Large intestine (tissue), 3 donors: ENCODE data around the gene CDKN2B-AS1. TPM values are rescaled to one million over a fixed set of nuclear protein-coding genes. Genes with fewer than 3 reads are reported as not detected.
A peak's percentile ranks its signal among the peaks of the same experiment; 100 is the strongest.

ENCODE experiments used
- DNase-seq, 2 donors: peaks; one replicate each; pipeline versions ENCODE4 v3.0.0 to v3.0.0-alpha.2; 2013
- H3K27ac ChIP-seq: one replicate; pipeline ENCODE4 v1.5.1; 2013; ENCODE audit warnings: low read length
- H3K27me3 ChIP-seq: 2 replicates; pipeline ENCODE4 v1.6.1; 2013; ENCODE audit warnings: low read length; ENCODE audit not compliant: control insufficient read depth, insufficient read depth
- H3K36me3 ChIP-seq: 2 replicates; pipeline ENCODE4 v1.6.1; 2013; ENCODE audit warnings: low read length; ENCODE audit not compliant: control insufficient read depth, insufficient read depth
- H3K4me1 ChIP-seq: one replicate; pipeline ENCODE4 v1.6.1; 2013; ENCODE audit warnings: low read length; ENCODE audit not compliant: control insufficient read depth, insufficient read depth
- H3K4me3 ChIP-seq: one replicate; pipeline ENCODE4 v1.5.1; 2013; ENCODE audit warnings: low read length
- H3K9me3 ChIP-seq: one replicate; pipeline ENCODE4 v1.6.1; 2013; ENCODE audit warnings: mild to moderate bottlenecking, low read depth, low read length, moderate library complexity; ENCODE audit not compliant: control insufficient read depth
- WGBS: methylation state at CpG from one replicate; pipeline ENCODE4 v1.1.5; 2013; ENCODE audit warnings: low lambda C conversion rate; ENCODE audit not compliant: insufficient coverage; 5-methylcytosine and 5-hydroxymethylcytosine counted together
- polyA plus RNA-seq: library from polyadenylated mRNA; unstranded; fragments of 120-200 nt; gene quantifications from one replicate; pipeline ENCODE4 v1.2.1, GENCODE V29; 2013

The CDKN2B-AS1 gene
- polyA plus RNA-seq, 1 donor = 1.7 TPM

DNA sequence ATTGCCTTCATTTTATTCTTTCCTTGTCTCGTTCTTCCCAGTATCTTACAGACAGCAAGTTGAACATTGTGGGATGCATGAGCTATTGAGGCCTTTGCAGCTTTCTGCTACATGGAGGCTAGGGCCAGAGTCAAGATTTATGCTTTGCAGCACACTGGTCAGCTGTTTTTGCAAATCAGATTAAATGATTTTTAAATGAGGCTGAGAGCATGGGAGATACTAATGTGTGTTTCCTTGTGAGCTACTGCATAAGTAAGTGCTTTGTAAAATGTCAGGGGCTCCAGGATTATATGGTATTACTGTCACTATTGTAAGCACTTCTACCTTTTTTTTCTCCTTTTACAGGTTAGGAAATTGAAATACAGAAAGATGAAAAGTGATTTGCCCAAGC lies 125.6 kb downstream of the CDKN2B-AS1 start:
- Histone ChIP-seq H3K27me3 (no peaks in the 10 kb centered on the region), H3K4me1 (peaks cover 23% of the 10 kb centered on the region), H3K27ac (no peak overlapping the region), H3K4me3 (no peak overlapping the region), H3K9me3 (no peaks in the 10 kb centered on the region), H3K36me3 (no peaks in the 10 kb centered on the region)
- WGBS = 100% methylated on average over 1 of the region's 1 CpG
- no peak for DNase-seq

DNA sequence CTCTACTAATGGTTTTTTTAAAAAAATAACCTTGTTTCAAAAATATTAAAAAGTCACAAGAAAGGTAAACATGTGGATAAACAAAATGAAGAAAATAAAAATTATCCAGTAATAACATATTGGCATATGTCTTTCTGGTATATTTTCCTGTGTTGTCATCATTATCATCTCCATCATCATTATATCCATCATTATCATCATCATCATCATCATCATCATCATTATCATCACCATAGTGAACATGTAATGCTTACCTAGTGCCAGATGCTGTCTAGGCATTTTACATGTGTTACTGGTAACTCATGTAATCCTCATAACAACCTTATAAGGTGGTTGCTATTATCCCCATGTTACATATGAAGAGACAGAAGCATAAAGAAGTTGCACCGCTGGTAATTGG lies 126.0 kb downstream of the CDKN2B-AS1 start:
- peaks cover 23% of the 10 kb centered on the region for H3K4me1 ChIP-seq
- DNase-seq = no peak
- no peak overlapping the region for H3K4me3 ChIP-seq
- no CpG with 5 or more reads among the region's 1 CpG for WGBS
- H3K27me3 ChIP-seq = no peaks in the 10 kb centered on the region
- H3K36me3 ChIP-seq = no peaks in the 10 kb centered on the region
- H3K27ac ChIP-seq = no peak overlapping the region
- no peaks in the 10 kb centered on the region for H3K9me3 ChIP-seq

DNA sequence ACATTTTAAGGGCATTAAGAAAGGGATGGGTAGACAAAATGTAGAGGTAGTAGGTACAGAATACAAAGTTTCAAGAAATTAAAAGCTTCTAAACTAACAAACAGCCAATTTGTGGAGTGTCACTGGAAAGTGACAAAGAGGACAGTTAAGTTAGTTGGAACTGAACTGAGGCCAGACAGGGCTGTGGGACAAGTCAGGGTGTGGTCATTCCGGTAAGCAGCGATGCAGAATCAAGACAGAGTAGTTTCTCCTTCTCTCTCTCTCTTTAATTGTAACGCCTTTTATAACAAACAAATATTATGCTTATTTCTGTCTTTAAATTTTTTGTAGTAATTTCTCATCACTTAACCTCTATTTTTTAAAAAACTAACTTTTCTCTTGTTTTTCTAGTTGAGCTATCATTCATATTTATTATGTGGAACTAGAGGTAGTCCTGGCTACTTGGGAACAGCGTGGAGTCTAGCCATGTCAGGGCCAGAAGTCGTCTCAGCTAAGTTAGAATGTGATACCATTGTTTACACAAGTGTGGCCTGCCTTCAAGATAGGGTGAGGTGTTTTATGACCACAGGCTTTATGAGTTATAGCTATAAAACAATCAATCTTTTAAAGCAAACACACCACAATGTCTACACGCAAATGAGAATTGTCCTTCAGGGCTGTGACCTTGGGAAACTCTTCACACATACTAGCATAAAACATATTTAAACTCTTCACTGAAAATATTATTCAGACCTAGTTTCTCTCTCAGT lies 129.8 kb downstream of the CDKN2B-AS1 start:
- H3K27me3 ChIP-seq = no peaks in the 10 kb centered on the region
- 10% methylated on average over 1 of the region's 6 CpGs for WGBS
- H3K9me3 ChIP-seq = no peaks in the 10 kb centered on the region
- peak overlapping the region; percentile 32 for H3K27ac ChIP-seq
- DNase-seq = peak; percentile 61 to 87
- H3K36me3 ChIP-seq = no peaks in the 10 kb centered on the region
- peaks cover 2% of the 10 kb centered on the region for H3K4me1 ChIP-seq
- no peak overlapping the region for H3K4me3 ChIP-seq

DNA sequence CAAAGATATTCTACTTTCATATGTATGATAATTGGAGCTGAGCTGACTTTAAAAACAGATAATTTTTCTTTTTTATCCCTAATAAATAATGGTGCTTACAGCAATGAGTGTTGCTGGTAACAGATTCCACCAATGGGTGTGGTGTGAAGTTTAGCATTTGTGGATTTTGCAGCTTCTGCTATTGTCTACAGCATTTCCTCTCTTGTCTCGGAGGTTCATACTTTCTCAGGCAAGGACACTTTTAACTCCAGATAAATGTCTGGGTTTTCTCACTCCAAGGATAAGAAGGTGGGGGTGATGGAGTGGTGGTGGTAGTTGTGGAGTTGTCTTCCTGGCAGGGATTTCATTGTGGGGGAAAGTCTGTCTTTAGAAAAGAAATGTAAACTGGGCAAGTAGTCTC lies 134.5 kb downstream of the CDKN2B-AS1 start:
- no CpG with 5 or more reads among the region's 1 CpG for WGBS
- no peaks in the 10 kb centered on the region for H3K27me3 ChIP-seq

DNA sequence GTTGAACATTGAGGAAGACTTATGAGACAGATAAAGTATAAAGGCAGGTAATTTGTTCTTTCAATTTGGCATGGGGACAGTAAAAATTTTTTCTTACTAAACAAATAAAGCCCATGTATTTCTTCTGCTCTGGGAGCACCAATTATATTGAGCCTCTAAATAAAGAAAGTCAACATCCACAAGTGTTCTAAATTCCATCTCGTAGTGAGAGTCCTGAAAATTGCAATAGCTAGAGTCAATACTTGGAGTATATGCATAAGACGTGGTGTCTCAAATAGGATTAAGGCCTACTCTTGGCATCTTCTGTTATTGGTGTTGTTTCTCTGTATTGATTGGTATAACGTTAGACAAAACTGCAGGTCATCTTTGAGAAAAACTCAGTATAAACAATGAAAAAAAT lies 135.0 kb downstream of the CDKN2B-AS1 start:
- no peaks in the 10 kb centered on the region for H3K36me3 ChIP-seq
- no peak for DNase-seq
- no peaks in the 10 kb centered on the region for H3K4me1 ChIP-seq
- no peak overlapping the region for H3K27ac ChIP-seq
- WGBS = no CpG with 5 or more reads among the region's 3 CpGs
- H3K9me3 ChIP-seq = no peaks in the 10 kb centered on the region
- H3K4me3 ChIP-seq = no peak overlapping the region
- H3K27me3 ChIP-seq = no peaks in the 10 kb centered on the region

More for the DNA sequence above, 134.5 kb downstream of the CDKN2B-AS1 start:
- peaks cover under 1% of the 10 kb centered on the region for H3K4me1 ChIP-seq
- H3K36me3 ChIP-seq = no peaks in the 10 kb centered on the region
- DNase-seq = no peak
- no peak overlapping the region for H3K27ac ChIP-seq
- no peak overlapping the region for H3K4me3 ChIP-seq
- H3K9me3 ChIP-seq = no peaks in the 10 kb centered on the region

DNA sequence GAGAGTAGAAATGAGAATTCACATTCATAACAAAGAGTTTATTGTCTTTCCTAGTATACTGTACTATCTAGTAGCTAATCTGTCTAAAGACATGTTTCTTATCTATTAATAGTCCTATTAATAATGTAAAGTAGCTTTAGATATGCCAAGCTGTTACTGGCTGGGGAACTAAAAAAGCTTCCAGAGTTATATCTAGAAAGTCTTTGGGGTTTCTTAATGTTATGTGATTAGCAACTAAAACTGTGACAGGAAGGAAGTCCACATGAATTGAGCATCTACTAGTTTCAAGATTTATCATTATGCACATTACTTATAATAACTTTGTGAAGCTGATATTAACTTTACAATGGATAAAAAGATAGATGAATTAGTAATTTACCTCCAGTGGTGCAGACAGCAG lies 137.2 kb downstream of the CDKN2B-AS1 start:
- H3K9me3 ChIP-seq = no peaks in the 10 kb centered on the region
- no peaks in the 10 kb centered on the region for H3K27me3 ChIP-seq
- DNase-seq = no peak
- H3K36me3 ChIP-seq = no peaks in the 10 kb centered on the region
- H3K4me3 ChIP-seq = no peak overlapping the region
- no peak overlapping the region for H3K27ac ChIP-seq
- H3K4me1 ChIP-seq = no peaks in the 10 kb centered on the region

DNA sequence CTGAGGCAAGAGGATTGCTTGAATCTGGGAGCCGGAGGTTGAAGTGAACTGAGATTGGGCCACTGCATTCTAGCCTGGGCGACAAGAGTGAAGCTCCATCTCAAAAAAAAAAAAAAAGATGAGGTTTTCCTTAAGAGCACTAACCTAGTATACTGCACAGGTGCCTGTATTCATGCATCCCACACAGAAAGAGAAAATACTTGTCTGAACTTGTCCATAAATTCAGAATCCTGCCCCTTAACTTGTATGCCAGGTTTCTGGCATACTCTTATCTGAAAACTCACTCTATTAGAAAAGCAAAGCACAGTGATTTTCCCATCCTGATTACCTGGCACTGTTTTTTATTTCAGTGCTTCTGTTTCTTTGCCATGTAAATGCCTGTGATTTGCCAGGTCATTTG lies 139.8 kb downstream of the CDKN2B-AS1 start:
- no CpG with 5 or more reads among the region's 2 CpGs for WGBS
- Histone ChIP-seq H3K4me3 (no peak overlapping the region), H3K27me3 (no peaks in the 10 kb centered on the region), H3K9me3 (no peaks in the 10 kb centered on the region), H3K4me1 (no peaks in the 10 kb centered on the region), H3K27ac (no peak overlapping the region), H3K36me3 (no peaks in the 10 kb centered on the region)
- no peak for DNase-seq

DNA sequence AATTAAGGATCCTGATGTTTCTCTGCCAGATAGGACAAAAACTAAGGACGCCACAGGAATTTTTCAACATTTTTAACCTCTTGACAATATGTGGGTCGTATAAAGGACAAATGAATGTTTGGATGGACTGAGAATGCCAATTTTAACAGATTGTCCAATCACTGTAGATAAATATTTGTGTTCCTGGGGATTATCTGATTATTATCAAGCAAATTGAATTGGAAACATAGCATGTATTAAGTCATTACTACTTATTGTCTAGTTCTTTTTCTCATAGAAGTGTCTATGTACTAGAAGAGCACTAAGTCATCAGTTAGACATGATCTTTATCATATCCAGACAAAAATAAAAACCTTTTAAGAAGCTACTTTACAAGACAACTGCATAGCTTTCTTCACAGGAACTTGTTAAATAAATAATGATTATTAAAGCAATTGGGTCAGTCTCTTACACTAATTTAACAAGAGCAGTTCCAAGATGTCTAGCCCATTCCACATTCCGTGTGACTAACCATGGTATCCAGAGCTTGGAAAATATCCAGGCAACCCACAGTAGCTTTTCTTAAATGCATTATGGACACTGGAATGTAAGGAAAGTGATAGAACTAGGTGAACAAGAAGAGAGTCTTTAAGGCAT lies 142.0 kb downstream of the CDKN2B-AS1 start:
- Histone ChIP-seq H3K4me1 (no peaks in the 10 kb centered on the region), H3K27me3 (no peaks in the 10 kb centered on the region), H3K4me3 (no peak overlapping the region), H3K9me3 (no peaks in the 10 kb centered on the region), H3K36me3 (no peaks in the 10 kb centered on the region), H3K27ac (no peak overlapping the region)
- no peak for DNase-seq
- 92% methylated on average over 2 of the region's 3 CpGs for WGBS

DNA sequence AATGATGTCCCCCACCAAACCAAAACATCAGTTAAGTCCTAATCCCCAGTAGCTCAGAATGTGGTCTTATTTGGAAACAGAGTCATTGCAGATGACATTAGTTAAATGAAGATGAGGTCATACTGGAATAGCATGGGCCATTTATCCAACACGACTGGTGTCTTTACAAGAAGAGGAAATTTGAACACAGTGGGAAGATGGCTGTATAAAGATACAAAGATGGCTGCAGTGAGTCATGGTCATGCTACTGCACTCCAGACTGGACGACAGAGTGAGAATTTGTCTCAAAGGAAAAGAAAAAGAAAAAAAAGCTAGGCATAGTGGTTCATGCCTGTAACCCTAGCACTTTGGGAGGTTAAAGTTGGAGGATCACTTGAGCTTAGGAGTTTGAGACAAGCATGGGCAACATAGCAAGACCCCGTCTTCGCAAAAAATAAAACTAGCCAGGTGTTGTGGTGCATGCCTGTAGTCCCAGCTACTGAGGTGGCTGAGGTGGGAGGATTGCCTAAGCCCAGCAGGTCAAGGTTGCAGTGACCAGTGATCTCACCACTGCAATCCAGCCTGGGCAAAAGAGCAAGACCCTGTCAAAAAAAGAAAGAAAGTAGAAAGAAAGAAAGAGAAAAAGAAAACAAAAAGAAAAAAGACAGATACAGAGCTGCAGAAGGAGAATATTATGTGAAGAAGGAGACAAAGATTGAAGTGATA lies 144.5 kb downstream of the CDKN2B-AS1 start:
- WGBS = 94% methylated on average over 2 of the region's 4 CpGs
- no peaks in the 10 kb centered on the region for H3K27me3 ChIP-seq
- DNase-seq = no peak
- H3K9me3 ChIP-seq = no peaks in the 10 kb centered on the region
- H3K4me1 ChIP-seq = no peaks in the 10 kb centered on the region
- H3K4me3 ChIP-seq = no peak overlapping the region
- H3K36me3 ChIP-seq = no peaks in the 10 kb centered on the region
- H3K27ac ChIP-seq = no peak overlapping the region

DNA sequence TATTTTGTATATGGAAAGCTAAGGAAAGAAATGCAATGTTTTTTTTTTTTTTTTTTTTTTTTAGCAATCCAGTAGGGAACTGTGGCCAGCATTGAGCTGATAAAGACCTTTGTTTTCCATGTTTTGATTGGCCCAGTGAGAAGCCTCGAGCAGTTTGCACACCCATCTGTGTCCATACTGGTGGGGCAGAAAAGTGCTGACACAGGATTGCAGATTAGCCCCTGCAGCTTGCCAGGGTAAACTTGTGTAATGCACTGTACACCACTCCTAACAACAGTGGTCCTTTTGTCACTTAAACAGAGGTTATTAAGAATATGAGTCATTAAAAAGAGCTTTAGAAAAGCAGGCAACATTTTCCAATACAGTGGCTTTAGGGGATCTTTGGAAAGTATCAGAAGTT lies 147.3 kb downstream of the CDKN2B-AS1 start:
- H3K4me1 ChIP-seq = no peaks in the 10 kb centered on the region
- WGBS = 20% methylated on average over 1 of the region's 1 CpG
- peak in 1 of 2 donors; percentile 53 for DNase-seq

More for the DNA sequence above, 147.3 kb downstream of the CDKN2B-AS1 start:
- Histone ChIP-seq H3K27ac (no peak overlapping the region), H3K9me3 (no peaks in the 10 kb centered on the region), H3K27me3 (no peaks in the 10 kb centered on the region), H3K4me3 (no peak overlapping the region), H3K36me3 (no peaks in the 10 kb centered on the region)
